Thyroid gland (tissue), 4 donors: ENCODE data around the gene PAX4. TPM values are rescaled to one million over a fixed set of nuclear protein-coding genes. Genes with fewer than 3 reads are reported as not detected.
A peak's percentile ranks its signal among the peaks of the same experiment; 100 is the strongest.

ENCODE experiments used
- DNase-seq, 2 donors: peaks; one replicate each; pipeline ENCODE4 v3.0.0-alpha.2; 2019
- H3K27ac ChIP-seq, 3 donors: fragments of 200-600 bp; sonication (generic); 1 replicate in 2 of 3; 2 replicates in 1 of 3; pipeline ENCODE4 v1.5.1; 2016 to 2019; ENCODE audit warnings: mild to moderate bottlenecking in 1 of 3, moderate library complexity in 1 of 3
- H3K27me3 ChIP-seq: fragments of 200-600 bp; sonication (generic); one replicate; pipeline ENCODE4 v1.5.1; 2019
- H3K36me3 ChIP-seq, 2 donors: fragments of 200-600 bp; sonication (generic); one replicate each; pipeline ENCODE4 v1.5.1; 2016 to 2019
- H3K4me1 ChIP-seq, 2 donors: fragments of 200-600 bp; sonication (generic); one replicate each; pipeline ENCODE4 v1.5.1; 2017 to 2019
- H3K4me3 ChIP-seq, 3 donors: fragments of 200-600 bp; sonication (generic); replicated peaks in 1 of 3; 1 replicate in 2 of 3; 2 replicates in 1 of 3; pipeline ENCODE4 v1.5.1; 2016; ENCODE audit warnings: mild to moderate bottlenecking in 1 of 3
- H3K9me3 ChIP-seq: fragments of 200-600 bp; sonication (generic); one replicate; pipeline ENCODE4 v1.5.1; 2017
- CTCF ChIP-seq, 6 experiments: fragments of 200-600 bp in 3 of 6; fragments of 450-650 bp in 3 of 6; sonication (generic) in 3 of 6; IDR thresholded peaks; one replicate each; pipeline ENCODE4 v1.5.1; 2016 to 2019; ENCODE audit warnings: antibody characterized with exemption in 6 of 6, mild to moderate bottlenecking in 2 of 6, inconsistent platforms in 1 of 6, moderate library complexity in 1 of 6
- POLR2A ChIP-seq, 2 donors: fragments of 450-650 bp; IDR thresholded peaks; one replicate each; pipeline ENCODE4 v1.6.1; 2017; ENCODE audit warnings: antibody characterized with exemption in 2 of 2, mild to moderate bottlenecking in 2 of 2, moderate library complexity in 1 of 2
- WGBS, 2 donors: methylation state at CpG; one replicate each; pipeline ENCODE4 v1.1.5; 2017; 5-methylcytosine and 5-hydroxymethylcytosine counted together
- intact Hi-C: fragments of 100-400 bp; cut with DNase I; formaldehyde crosslinking; loops from one replicate; pipeline ENCODE4 v1.15.1; 2023
- total RNA-seq, 4 donors: library from RNA; depleted of rRNA; stranded (reverse); fragments of >200 nt; gene quantifications; one replicate each; pipeline ENCODE4 v1.2.3, GENCODE V29; 2016

Gene PAX4
- total RNA-seq, 4 donors from 2014 or later, result not detected

DNA sequence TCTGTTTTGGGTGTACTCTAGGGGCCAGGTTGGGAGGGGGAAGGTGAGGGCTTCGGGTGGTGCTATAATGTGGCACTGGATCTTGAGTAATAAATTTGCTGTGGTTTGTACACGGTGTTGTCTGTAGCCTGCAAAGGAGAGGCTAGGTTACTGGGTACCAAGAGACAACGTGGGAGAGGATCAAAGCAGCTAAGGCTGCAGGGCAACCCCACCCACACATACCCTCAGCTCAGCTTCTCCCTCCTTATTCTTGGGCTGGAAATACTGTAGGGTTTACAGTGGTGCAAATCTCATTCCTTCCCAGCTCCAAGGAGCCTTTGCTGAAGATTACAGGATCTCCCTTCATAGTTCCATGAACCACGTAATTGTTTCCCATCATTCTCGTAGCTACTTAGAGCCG is 26.4 kb downstream of the PAX4 start:
- Histone ChIP-seq H3K9me3 (no peaks in the 10 kb centered on the region), H3K4me3 (no peak overlapping the region), H3K36me3 (peaks cover 16 to 27% of the 10 kb centered on the region in 2 donors), H3K27ac (no peak overlapping the region), H3K27me3 (no peaks in the 10 kb centered on the region), H3K4me1 (peaks cover 15 to 17% of the 10 kb centered on the region in 2 donors)
- WGBS, 2 donors, result 91 to 93% methylated on average over 6 of the region's 6 CpGs
- TF ChIP-seq POLR2A (IDR thresholded peaks at IDR 0.05), result no peak
- no peak for TF ChIP-seq CTCF (IDR thresholded peaks at IDR 0.05)
- intact Hi-C loops, result no loop called here
- DNase-seq, result no peak

DNA sequence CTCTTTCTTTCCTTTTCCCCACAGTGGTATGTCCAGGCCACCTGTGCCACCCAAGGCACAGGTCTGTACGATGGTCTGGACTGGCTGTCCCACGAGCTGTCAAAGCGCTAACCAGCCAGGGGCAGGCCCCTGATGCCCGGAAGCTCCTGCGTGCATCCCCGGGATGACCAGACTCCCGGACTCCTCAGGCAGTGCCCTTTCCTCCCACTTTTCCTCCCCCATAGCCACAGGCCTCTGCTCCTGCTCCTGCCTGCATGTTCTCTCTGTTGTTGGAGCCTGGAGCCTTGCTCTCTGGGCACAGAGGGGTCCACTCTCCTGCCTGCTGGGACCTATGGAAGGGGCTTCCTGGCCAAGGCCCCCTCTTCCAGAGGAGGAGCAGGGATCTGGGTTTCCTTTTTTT is 26.8 kb downstream of the PAX4 start:
- H3K36me3 ChIP-seq, result peaks cover 16 to 27% of the 10 kb centered on the region in 2 donors
- no peak overlapping the region for H3K4me3 ChIP-seq
- intact Hi-C loops, result no loop called here
- H3K4me1 ChIP-seq, result peaks cover 15 to 17% of the 10 kb centered on the region in 2 donors
- no peak overlapping the region for H3K27ac ChIP-seq
- WGBS, 2 donors, result 93 to 96% methylated on average over 7 of the region's 7 CpGs
- H3K9me3 ChIP-seq, result no peaks in the 10 kb centered on the region
- no peak for DNase-seq
- TF ChIP-seq CTCF (IDR thresholded peaks at IDR 0.05), result no peak
- no peak for TF ChIP-seq POLR2A (IDR thresholded peaks at IDR 0.05)
- H3K27me3 ChIP-seq, result no peaks in the 10 kb centered on the region

DNA sequence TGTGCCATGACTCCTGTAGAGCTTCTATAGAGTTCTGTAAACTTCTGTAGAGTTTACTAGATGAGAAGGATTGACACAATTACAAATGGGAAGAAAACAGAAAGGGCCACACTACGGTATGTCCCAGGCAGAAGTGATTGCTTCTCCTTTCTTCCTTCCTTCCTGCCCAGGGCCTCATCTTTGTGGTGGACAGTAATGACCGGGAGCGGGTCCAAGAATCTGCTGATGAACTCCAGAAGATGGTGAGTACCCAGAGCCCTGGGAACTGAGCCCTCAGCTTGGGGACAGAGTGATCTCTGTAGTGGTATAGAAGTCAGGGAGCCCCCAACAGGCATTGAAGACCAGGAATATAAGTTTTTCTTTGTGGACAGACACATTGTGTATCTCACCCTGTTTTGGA is 28.0 kb downstream of the PAX4 start:
- H3K27ac ChIP-seq, result no peak overlapping the region
- intact Hi-C loops, result loop anchor here (5.0 kb wide), 2 partner anchors 62 to 198 kb away; partner anchors contain the start of genes SND1 and ZNF800
- TF ChIP-seq POLR2A (IDR thresholded peaks at IDR 0.05), result no peak
- TF ChIP-seq CTCF (IDR thresholded peaks at IDR 0.05), result no peak
- H3K36me3 ChIP-seq, result peaks cover 16 to 27% of the 10 kb centered on the region in 2 donors
- H3K4me1 ChIP-seq, result peaks cover 17 to 20% of the 10 kb centered on the region in 2 donors
- WGBS, 2 donors, result 76 to 77% methylated on average over 3 of the region's 3 CpGs
- H3K27me3 ChIP-seq, result no peaks in the 10 kb centered on the region
- no peaks in the 10 kb centered on the region for H3K9me3 ChIP-seq
- DNase-seq, result no peak
- no peak overlapping the region for H3K4me3 ChIP-seq

DNA sequence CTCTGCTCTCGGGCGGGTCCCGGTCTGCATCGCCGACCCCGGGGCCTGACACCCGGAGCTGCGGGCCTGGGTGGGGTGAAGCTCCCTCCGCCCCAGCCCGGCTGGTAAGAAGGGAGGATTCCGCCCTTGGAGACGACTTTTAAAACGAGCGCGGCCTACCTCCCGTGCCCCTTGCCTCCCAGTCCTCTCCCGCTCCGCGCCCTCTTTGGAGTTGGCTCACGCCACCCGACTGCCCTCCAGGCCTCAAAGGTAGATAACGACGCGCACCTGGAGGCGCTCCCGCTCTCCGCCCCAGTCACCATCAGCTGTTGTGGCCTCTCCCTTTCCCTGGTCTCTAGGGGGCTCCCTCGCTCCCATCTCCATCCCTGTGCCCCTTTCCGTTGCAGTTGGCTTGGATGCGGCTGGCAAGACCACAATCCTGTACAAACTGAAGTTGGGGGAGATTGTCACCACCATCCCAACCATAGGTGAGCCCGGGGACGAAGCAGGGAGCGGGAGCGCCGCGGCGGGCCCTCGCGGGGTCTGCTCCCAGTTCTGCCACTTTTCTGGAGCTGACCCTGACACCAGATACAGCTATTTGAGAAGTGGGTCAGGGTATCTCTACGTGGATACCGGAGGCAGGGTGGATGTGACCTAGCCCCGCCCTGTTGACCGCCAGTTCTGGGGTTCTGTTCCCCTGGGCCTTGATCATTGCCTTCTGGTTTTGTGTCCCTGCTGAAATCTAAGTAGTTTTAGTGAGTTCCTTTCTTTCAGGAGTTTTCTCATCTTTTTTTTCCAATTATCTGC is 29.1 kb downstream of the PAX4 start:
- WGBS, 2 donors, result 7% methylated on average over 25 to 27 of the region's 43 CpGs
- H3K9me3 ChIP-seq, result no peaks in the 10 kb centered on the region
- intact Hi-C loops, result loop anchor here (5.0 kb wide), 2 partner anchors 63 to 197 kb away; partner anchors contain the start of genes SND1 and ZNF800
- H3K27ac ChIP-seq, result peak overlapping the region; percentile 80 to 93 (median 85)
- H3K4me3 ChIP-seq, result peak overlapping the region; percentile 98 to 100 (median 99)
- TF ChIP-seq CTCF (IDR thresholded peaks at IDR 0.05), result peak in 4 of 6 experiments; percentile 5 to 43 (median 30)
- TF ChIP-seq POLR2A (IDR thresholded peaks at IDR 0.05), result no peak
- DNase-seq, result peak; percentile 62 to 67
- H3K27me3 ChIP-seq, result no peaks in the 10 kb centered on the region
- peaks cover 26 to 28% of the 10 kb centered on the region in 2 donors for H3K4me1 ChIP-seq
- peaks cover 16 to 27% of the 10 kb centered on the region in 2 donors for H3K36me3 ChIP-seq
